ENCODE data around the gene PIK3R5. TPM values are rescaled to one million over a fixed set of nuclear protein-coding genes. Genes with fewer than 3 reads are reported as not detected.

The PIK3R5 gene
- total and polyA plus RNA-seq, 7 donors: 0.20 to 2.9 (median 1.1) TPM

- no peaks in the 10 kb centered on the region for H3K4me1 ChIP-seq
- H3K36me3 ChIP-seq (ENCODE audit: insufficient read depth in 1 of 2, low read depth in 1 of 2): no peaks in the 10 kb centered on the region
- TF ChIP-seq CTCF (IDR thresholded peaks at IDR 0.05): no peak
- ATAC-seq (no peak), DNase-seq (no peak)
- 88 to 93% (median 89%) methylated on average over 6 of the region's 6 CpGs for WGBS, 3 donors
- no peaks in the 10 kb centered on the region for H3K9me3 ChIP-seq
- H3K27ac ChIP-seq: no peak overlapping the region
- H3K4me3 ChIP-seq: no peak overlapping the region
- intact Hi-C loops (cut with DNase I): no loop called here
- H3K27me3 ChIP-seq (ENCODE audit: insufficient read depth in 3 of 3, low read length in 2 of 3): peaks cover 0 to 2% (median 0%) of the 10 kb centered on the region in 3 donors
Measured at GRCh38 chr17:8946476-8946875, 19.0 kb downstream of the PIK3R5 start.

- no peaks in the 10 kb centered on the region for H3K9me3 ChIP-seq
- intact Hi-C loops (cut with DNase I): no loop called here
- H3K4me1 ChIP-seq: no peaks in the 10 kb centered on the region
- no peaks in the 10 kb centered on the region for H3K36me3 ChIP-seq (ENCODE audit: insufficient read depth in 1 of 2, low read depth in 1 of 2)
- 74 to 82% (median 76%) methylated on average over 8 of the region's 8 CpGs for WGBS, 3 donors
- peaks cover 0 to 2% (median 0%) of the 10 kb centered on the region in 3 donors for H3K27me3 ChIP-seq (ENCODE audit: insufficient read depth in 3 of 3, low read length in 2 of 3)
- ATAC-seq (no peak), DNase-seq (no peak)
- H3K27ac ChIP-seq: no peak overlapping the region
- no peak for TF ChIP-seq CTCF (IDR thresholded peaks at IDR 0.05)
- no peak overlapping the region for H3K4me3 ChIP-seq
Measured at GRCh38 chr17:8946071-8946470, 19.4 kb downstream of the PIK3R5 start.

DNA sequence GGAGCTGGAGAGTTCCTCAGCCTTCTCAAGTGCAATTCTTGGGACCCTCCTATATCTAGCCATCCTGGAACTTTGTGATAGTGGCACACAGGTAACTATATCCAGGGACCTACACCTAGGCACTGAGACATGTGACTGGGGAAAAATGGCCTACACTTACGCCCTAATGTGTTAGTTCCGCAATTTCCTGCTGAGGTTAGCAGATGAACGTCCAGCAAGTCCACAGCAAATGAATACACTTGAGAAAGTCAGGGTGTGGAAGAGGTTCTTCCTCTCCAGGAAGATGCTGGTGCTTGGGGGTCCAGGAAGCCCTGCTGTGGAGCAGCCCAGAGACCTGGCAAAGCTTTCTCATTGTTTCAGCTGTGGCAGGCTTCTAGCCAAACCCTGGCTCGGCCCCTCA, 20.8 kb downstream of the PIK3R5 start:
- no peak overlapping the region for H3K27ac ChIP-seq

GRCh38 chr17:8944083-8944482, 21.4 kb downstream of the PIK3R5 start:
- no peaks in the 10 kb centered on the region for H3K4me1 ChIP-seq

More for the DNA sequence above, 20.8 kb downstream of the PIK3R5 start:
- H3K9me3 ChIP-seq: no peaks in the 10 kb centered on the region
- no peak overlapping the region for H3K4me3 ChIP-seq
- WGBS, 3 donors: 68 to 75% (median 73%) methylated on average over 4 of the region's 4 CpGs
- no peak for TF ChIP-seq CTCF (IDR thresholded peaks at IDR 0.05)
- intact Hi-C loops (cut with DNase I): no loop called here
- DNase-seq (no peak), ATAC-seq (no peak)
- H3K36me3 ChIP-seq (ENCODE audit: insufficient read depth in 1 of 2, low read depth in 1 of 2): no peaks in the 10 kb centered on the region
- H3K4me1 ChIP-seq: no peaks in the 10 kb centered on the region
- H3K27me3 ChIP-seq (ENCODE audit: insufficient read depth in 3 of 3, low read length in 2 of 3): peaks cover 0 to 2% (median 0%) of the 10 kb centered on the region in 3 donors

More at GRCh38 chr17:8944083-8944482, 21.4 kb downstream of the PIK3R5 start:
- TF ChIP-seq CTCF (IDR thresholded peaks at IDR 0.05): no peak
- no peak overlapping the region for H3K27ac ChIP-seq
- no peaks in the 10 kb centered on the region for H3K9me3 ChIP-seq
- no peak overlapping the region for H3K4me3 ChIP-seq
- no peaks in the 10 kb centered on the region for H3K36me3 ChIP-seq (ENCODE audit: insufficient read depth in 1 of 2, low read depth in 1 of 2)
- peaks cover 0 to 2% (median 0%) of the 10 kb centered on the region in 3 donors for H3K27me3 ChIP-seq (ENCODE audit: insufficient read depth in 3 of 3, low read length in 2 of 3)
- intact Hi-C loops (cut with DNase I): no loop called here
- ATAC-seq (no peak), DNase-seq (no peak)

Data from psoas muscle (tissue), 8 donors.